Esophagus muscularis mucosa (tissue), 4 donors: ENCODE results near the gene SLX4. TPM values are rescaled to one million over a fixed set of nuclear protein-coding genes. Genes with fewer than 3 reads are reported as not detected.

Experiments
- DNase-seq: peaks from one replicate; pipeline ENCODE4 v3.0.0-alpha.2; 2017; ENCODE audit errors: extremely low spot score
- H3K27ac ChIP-seq, 4 donors: fragments of 200-600 bp; sonication (generic); replicated peaks in 1 of 4; 1 replicate in 3 of 4; 2 replicates in 1 of 4; pipeline ENCODE4 v1.5.1; 2016 to 2019; ENCODE audit warnings: mild to moderate bottlenecking in 1 of 4
- H3K27me3 ChIP-seq, 4 donors: fragments of 200-600 bp; sonication (generic); one replicate each; pipeline versions ENCODE4 v1.5.1 to v1.6.0; 2016 to 2019
- H3K36me3 ChIP-seq, 4 donors: fragments of 200-600 bp; sonication (generic); one replicate each; pipeline ENCODE4 v1.5.1; 2016 to 2019
- H3K4me1 ChIP-seq, 4 donors: fragments of 200-600 bp; sonication (generic); one replicate each; pipeline ENCODE4 v1.5.1; 2016 to 2019
- H3K4me3 ChIP-seq, 4 donors: fragments of 200-600 bp; sonication (generic); 1 replicate in 2 of 4; 2 replicates in 2 of 4; pipeline ENCODE4 v1.5.1; 2016 to 2019; ENCODE audit warnings: mild to moderate bottlenecking in 4 of 4, moderate library complexity in 1 of 4
- H3K9me3 ChIP-seq, 4 donors: fragments of 200-600 bp; sonication (generic); 1 replicate in 3 of 4; 2 replicates in 1 of 4; pipeline ENCODE4 v1.5.1; 2016 to 2019
- EP300 ChIP-seq: sonication (generic); formaldehyde crosslinking; IDR thresholded peaks from one replicate; pipeline ENCODE4 v1.6.1; 2017; ENCODE audit warnings: antibody characterized with exemption
- POLR2A ChIP-seq: fragments of 450-650 bp; IDR thresholded peaks from one replicate; pipeline ENCODE4 v1.6.1; 2017; ENCODE audit warnings: antibody characterized with exemption, moderate library complexity, mild to moderate bottlenecking, low read depth
- POLR2AphosphoS5 ChIP-seq, 2 donors: sonication (generic); formaldehyde crosslinking; IDR thresholded peaks; one replicate each; pipeline ENCODE4 v1.6.1; 2017; ENCODE audit warnings: antibody characterized with exemption in 2 of 2
- WGBS: methylation state at CpG from one replicate; pipeline ENCODE4 v1.1.5; 2018; 5-methylcytosine and 5-hydroxymethylcytosine counted together
- intact Hi-C: fragments of 100-400 bp; cut with DNase I; formaldehyde crosslinking; loops from one replicate; pipeline ENCODE4 v1.15.1; 2023
- total RNA-seq, 4 donors: library from RNA; depleted of rRNA; stranded (reverse); fragments of >200 nt; gene quantifications; one replicate each; pipeline versions ENCODE4 v1.1.0 to v1.2.1, GENCODE V29; 2016
- TF ChIP-seq, protein P1 (sequence below), 3 experiments: fragments of 200-600 bp in 2 of 3; fragments of 450-650 bp in 1 of 3; sonication (generic) in 2 of 3; IDR thresholded peaks; one replicate each; pipeline ENCODE4 v1.5.1; 2017 to 2019; ENCODE audit warnings: antibody characterized with exemption in 3 of 3, mild to moderate bottlenecking in 2 of 3, moderate library complexity in 1 of 3

SLX4 gene
- total RNA-seq, 4 donors from 2014 or later, result 3.0 to 5.8 (median 3.9) TPM

DNA sequence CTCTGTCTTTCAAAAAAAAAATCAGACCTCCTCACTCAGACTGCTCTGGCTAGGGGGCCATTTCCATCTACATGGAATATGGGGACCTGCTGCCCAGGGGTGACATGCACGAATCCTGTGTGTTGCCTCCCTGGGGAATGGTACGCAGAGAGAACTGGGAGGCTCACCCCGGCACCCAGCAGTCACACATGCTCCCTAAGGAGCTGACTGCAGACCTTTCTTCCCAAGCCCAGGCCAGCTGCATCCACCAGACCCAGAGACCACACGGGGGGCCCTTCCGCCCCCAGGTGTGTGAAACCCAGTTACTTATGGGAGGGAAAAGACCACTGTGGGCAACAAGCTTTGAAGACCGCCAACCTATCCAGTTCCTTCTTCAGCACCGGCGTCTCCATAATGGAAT is 27.0 kb downstream of the SLX4 start:
- Histone ChIP-seq H3K9me3 (no peaks in the 10 kb centered on the region), H3K4me3 (no peak overlapping the region), H3K27me3 (peaks cover 0 to 14% (median 0%) of the 10 kb centered on the region in 4 donors), H3K27ac (no peak overlapping the region), H3K36me3 (peaks cover 8 to 52% (median 36%) of the 10 kb centered on the region in 4 donors), H3K4me1 (peaks cover 0 to 7% (median 0%) of the 10 kb centered on the region in 4 donors)
- no peak for TF ChIP-seq EP300
- no peak for TF ChIP-seq POLR2AphosphoS5 (IDR thresholded peaks at IDR 0.05)
- TF ChIP-seq, protein P1, sequence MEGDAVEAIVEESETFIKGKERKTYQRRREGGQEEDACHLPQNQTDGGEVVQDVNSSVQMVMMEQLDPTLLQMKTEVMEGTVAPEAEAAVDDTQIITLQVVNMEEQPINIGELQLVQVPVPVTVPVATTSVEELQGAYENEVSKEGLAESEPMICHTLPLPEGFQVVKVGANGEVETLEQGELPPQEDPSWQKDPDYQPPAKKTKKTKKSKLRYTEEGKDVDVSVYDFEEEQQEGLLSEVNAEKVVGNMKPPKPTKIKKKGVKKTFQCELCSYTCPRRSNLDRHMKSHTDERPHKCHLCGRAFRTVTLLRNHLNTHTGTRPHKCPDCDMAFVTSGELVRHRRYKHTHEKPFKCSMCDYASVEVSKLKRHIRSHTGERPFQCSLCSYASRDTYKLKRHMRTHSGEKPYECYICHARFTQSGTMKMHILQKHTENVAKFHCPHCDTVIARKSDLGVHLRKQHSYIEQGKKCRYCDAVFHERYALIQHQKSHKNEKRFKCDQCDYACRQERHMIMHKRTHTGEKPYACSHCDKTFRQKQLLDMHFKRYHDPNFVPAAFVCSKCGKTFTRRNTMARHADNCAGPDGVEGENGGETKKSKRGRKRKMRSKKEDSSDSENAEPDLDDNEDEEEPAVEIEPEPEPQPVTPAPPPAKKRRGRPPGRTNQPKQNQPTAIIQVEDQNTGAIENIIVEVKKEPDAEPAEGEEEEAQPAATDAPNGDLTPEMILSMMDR (IDR thresholded peaks at IDR 0.05), result no peak
- TF ChIP-seq POLR2A, result no peak
- no peak for DNase-seq
- intact Hi-C loops, result no loop called here
- 95% methylated on average over 4 of the region's 8 CpGs for WGBS

DNA sequence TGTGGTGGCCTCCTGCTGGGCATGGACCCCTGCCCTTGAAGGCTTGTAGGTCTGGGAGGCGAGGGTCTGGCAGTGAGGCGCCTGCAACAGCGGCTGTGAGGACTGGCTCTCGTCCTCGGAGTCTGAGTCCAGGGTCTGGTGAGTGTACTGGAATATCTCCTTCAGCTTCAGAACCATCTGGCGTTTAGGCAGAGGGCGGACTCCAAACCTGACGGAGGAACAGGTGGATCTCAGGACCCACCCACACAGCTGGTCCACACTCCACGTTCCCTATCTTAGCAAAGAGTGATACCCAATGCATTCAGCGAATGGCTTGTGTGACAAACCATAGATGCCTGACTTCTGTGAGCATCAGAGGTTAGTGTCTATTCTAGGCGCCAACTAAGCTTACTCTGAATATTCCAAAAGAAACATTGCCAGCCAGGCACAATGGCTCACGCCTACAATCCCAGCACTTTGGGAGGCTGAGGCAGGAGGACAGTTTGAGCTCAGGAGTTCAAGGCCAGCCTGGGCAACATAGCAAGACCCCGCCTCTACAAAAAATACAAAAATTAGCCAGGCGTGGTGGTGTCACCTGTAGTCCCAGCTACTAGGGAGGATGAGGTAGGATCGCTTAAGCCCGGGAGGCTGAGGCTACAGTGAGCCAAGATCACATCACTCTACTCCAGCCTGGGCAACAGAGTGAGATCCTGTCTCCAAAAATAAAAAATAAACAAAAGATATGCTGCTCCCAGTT is 27.9 kb downstream of the SLX4 start:
- no peak overlapping the region for H3K4me3 ChIP-seq
- peaks cover 0 to 24% (median 4%) of the 10 kb centered on the region in 4 donors for H3K27me3 ChIP-seq
- no peak for TF ChIP-seq EP300
- no peak for TF ChIP-seq POLR2AphosphoS5 (IDR thresholded peaks at IDR 0.05)
- TF ChIP-seq, protein P1 (IDR thresholded peaks at IDR 0.05), result no peak
- no peak for TF ChIP-seq POLR2A
- 93% methylated on average over 9 of the region's 16 CpGs for WGBS
- intact Hi-C loops, result no loop called here
- H3K9me3 ChIP-seq, result no peaks in the 10 kb centered on the region
- no peak for DNase-seq
- H3K4me1 ChIP-seq, result peaks cover 0 to 14% (median 1%) of the 10 kb centered on the region in 4 donors
- H3K27ac ChIP-seq, result no peak overlapping the region
- H3K36me3 ChIP-seq, result peaks cover 8 to 43% (median 32%) of the 10 kb centered on the region in 4 donors

DNA sequence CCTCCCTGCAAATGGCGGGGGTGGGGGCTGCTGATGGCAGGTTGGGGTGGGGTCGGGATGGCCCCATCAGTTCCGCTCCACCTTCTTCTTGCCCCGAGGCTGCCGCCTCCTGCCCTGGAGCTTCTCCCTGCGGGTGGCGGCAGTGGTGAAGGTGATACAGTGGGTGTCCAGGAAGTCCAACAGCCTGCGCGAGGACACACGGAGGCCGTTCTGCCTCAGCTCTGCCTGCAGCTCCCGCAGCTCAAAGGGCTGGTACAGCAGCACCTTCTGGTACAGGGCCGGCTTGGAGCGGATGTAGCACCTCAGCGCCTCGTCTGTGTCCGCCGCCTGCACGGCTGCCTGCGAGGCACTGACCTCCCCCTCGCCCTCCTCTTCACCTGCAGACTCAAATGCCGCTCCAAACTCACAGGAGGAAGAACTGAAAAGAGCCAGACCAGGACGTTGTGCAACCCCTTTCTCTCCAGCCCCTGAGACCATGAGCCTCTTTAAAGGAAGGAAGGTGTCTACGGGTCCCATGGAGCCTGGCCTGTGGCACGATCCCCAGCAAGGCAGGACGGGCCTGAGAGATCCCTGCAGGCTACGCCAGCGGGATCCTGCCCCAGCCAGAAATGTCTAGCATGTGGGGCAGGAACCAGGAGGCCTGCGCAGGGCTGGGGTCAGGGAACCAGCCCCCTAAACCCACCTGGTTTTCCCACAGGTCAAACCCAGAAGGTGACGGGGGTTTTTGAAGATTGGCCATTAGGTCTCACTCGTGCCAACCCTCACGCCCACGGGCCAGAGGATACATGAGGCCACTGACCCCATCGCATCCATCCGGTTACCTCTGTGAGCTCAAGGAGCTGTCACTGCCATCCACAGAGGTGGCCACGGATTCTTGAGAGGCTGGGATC is 28.9 kb downstream of the SLX4 start:
- TF ChIP-seq EP300, result no peak
- no peak for TF ChIP-seq POLR2A
- TF ChIP-seq POLR2AphosphoS5 (IDR thresholded peaks at IDR 0.05), result no peak
- TF ChIP-seq, protein P1 (IDR thresholded peaks at IDR 0.05), result no peak
- no peak for DNase-seq
- H3K27me3 ChIP-seq, result peaks cover 0 to 33% (median 12%) of the 10 kb centered on the region in 4 donors
- H3K27ac ChIP-seq, result no peak overlapping the region
- H3K4me1 ChIP-seq, result peaks cover 0 to 14% (median 1%) of the 10 kb centered on the region in 4 donors
- intact Hi-C loops, result no loop called here
- no peaks in the 10 kb centered on the region for H3K9me3 ChIP-seq
- WGBS, result 89% methylated on average over 26 of the region's 36 CpGs
- no peak overlapping the region for H3K4me3 ChIP-seq
- H3K36me3 ChIP-seq, result peaks cover 8 to 39% (median 28%) of the 10 kb centered on the region in 4 donors

DNA sequence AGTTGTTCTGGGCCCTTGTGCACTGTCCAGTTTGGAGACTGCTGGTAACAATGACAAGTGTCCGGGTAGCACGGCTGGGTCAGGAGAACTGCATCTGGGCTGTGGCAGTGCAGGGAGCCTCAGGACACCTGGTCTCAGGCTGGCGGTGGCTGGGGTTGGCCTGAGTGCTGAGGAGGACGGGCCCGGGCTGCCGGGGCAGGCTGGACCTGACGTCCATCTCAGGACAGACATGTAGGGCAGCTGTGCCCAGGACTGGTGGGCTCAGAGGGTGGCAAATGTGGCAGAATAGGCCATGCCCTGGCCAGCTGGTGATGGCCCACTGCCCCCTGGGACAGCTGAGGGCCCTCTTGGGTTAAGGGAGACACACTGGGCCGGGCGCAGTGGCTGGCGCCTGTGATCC is 30.0 kb downstream of the SLX4 start:
- TF ChIP-seq, protein P1 (IDR thresholded peaks at IDR 0.05), result no peak
- TF ChIP-seq POLR2A, result no peak
- no peak for TF ChIP-seq EP300
- no peak for TF ChIP-seq POLR2AphosphoS5 (IDR thresholded peaks at IDR 0.05)
- no peak for DNase-seq
- WGBS, result 81% methylated on average over 3 of the region's 10 CpGs

More for the DNA sequence above, 30.0 kb downstream of the SLX4 start:
- peaks cover 0 to 45% (median 12%) of the 10 kb centered on the region in 4 donors for H3K27me3 ChIP-seq
- peaks cover 8 to 37% (median 26%) of the 10 kb centered on the region in 4 donors for H3K36me3 ChIP-seq
- H3K9me3 ChIP-seq, result no peaks in the 10 kb centered on the region
- H3K27ac ChIP-seq, result no peak overlapping the region
- peaks cover 0 to 14% (median 1%) of the 10 kb centered on the region in 4 donors for H3K4me1 ChIP-seq
- H3K4me3 ChIP-seq, result no peak overlapping the region
- intact Hi-C loops, result no loop called here
